Calu3 (cell line): ENCODE measurements around the gene COG1. TPM values are rescaled to one million over a fixed set of nuclear protein-coding genes. Genes with fewer than 3 reads are reported as not detected.
A peak's percentile ranks its signal among the peaks of the same experiment; 100 is the strongest.

Experiments
- BruUV-seq: library from RNA; stranded (reverse); fragments of 400-500 nt; replicated peaks from 2 replicates; lab custom pipeline; 2021; lab: Mats Ljungman, UMichigan
- CTCF ChIA-PET: fragments of 300-600 bp; sonication (Branson Sonifier 250); formaldehyde crosslinking; loops from one replicate; lab custom pipeline; 2022; ENCODE audit warnings: antibody characterized with exemption; lab: Charles Lee
- DNase-seq: peaks from one replicate; pipeline ENCODE4 v3.0.0; 2022
- H3K27ac Mint-ChIP-seq: one replicate; pipeline ENCODE4 v1.8.0; 2022; ENCODE audit warnings: mixed read lengths; ENCODE audit not compliant: unreplicated experiment
- H3K27me3 Mint-ChIP-seq: one replicate; pipeline ENCODE4 v1.8.0; 2022; ENCODE audit warnings: mixed read lengths; ENCODE audit not compliant: unreplicated experiment
- H3K36me3 Mint-ChIP-seq: one replicate; pipeline ENCODE4 v1.8.0; 2022; ENCODE audit warnings: mild to moderate bottlenecking, moderate library complexity, mixed read lengths; ENCODE audit not compliant: insufficient read depth, unreplicated experiment
- H3K4me1 Mint-ChIP-seq: one replicate; pipeline ENCODE4 v1.8.0; 2022; ENCODE audit warnings: mild to moderate bottlenecking, low read depth, mixed read lengths; ENCODE audit not compliant: unreplicated experiment
- H3K4me3 Mint-ChIP-seq: one replicate; pipeline ENCODE4 v1.8.0; 2022; ENCODE audit warnings: mild to moderate bottlenecking, low read depth, moderate library complexity, mixed read lengths; ENCODE audit not compliant: unreplicated experiment
- H3K9me3 Mint-ChIP-seq: one replicate; pipeline ENCODE4 v1.8.0; 2022; ENCODE audit warnings: low read depth, mixed read lengths; ENCODE audit not compliant: unreplicated experiment
- CTCF ChIP-seq: fragments of 200-600 bp; IDR thresholded peaks from one replicate; pipeline ENCODE4 v1.8.0; 2022; ENCODE audit warnings: antibody characterized with exemption; ENCODE audit not compliant: unreplicated experiment
- intact Hi-C: fragments of 100-400 bp; cut with micrococcal nuclease; formaldehyde crosslinking; loops from one replicate; pipeline ENCODE4 v1.10.0; 2022; ENCODE audit not compliant: unreplicated experiment
- total RNA-seq: library from RNA; stranded (reverse); gene quantifications from 2 replicates; pipeline ENCODE4 v1.2.3, GENCODE V29; 2022

The COG1 gene
- total RNA-seq, 1 experiment from 2014 or later: 37.7 TPM

DNA sequence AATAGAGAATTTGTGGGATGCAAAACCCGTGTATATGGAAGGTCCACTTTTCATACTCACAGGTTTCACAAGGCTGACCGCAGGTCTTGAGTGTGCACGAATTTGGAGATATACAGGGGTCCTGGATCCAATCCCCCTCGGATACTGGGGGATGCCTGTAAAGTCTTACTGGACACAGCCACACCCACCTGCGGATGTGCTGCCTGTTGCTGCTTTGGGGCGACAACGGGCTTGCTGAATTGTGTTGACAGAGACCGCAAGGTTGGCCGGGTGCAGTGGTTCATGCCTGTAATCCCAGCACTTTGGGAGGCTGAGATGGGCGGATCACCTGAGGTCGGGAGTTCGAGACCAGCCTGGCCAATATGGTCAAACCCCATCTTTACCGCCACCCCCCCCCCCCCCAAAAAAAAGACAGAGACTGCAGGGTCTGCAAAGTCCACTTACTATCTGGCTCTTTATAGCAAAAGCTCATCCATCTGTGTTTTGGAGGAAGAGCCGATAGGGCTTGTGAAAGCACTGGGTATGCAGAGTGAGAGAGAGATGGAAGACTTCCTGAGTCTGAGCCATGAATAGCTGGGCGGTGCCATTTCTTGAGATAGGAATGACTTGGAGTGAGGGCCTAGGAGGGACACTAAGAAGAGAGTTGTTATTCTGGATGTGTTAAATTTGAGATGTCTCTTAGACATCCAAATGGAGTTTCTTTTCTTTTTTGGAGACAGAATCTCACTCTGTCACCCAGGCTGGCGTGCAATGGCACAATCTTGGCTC is 6.4 kb upstream of the COG1 start:
- no peak for TF ChIP-seq CTCF
- H3K27me3 Mint-ChIP-seq: no peaks in the 10 kb centered on the region
- BruUV-seq: no TSS peak
- no peaks in the 10 kb centered on the region for H3K4me1 Mint-ChIP-seq
- H3K27ac Mint-ChIP-seq: no peak overlapping the region
- H3K4me3 Mint-ChIP-seq: no peak overlapping the region
- CTCF ChIA-PET: no interaction called here
- DNase-seq: no peak
- H3K36me3 Mint-ChIP-seq: peaks cover 3% of the 10 kb centered on the region
- no peaks in the 10 kb centered on the region for H3K9me3 Mint-ChIP-seq
- intact Hi-C loops: no loop called here

DNA sequence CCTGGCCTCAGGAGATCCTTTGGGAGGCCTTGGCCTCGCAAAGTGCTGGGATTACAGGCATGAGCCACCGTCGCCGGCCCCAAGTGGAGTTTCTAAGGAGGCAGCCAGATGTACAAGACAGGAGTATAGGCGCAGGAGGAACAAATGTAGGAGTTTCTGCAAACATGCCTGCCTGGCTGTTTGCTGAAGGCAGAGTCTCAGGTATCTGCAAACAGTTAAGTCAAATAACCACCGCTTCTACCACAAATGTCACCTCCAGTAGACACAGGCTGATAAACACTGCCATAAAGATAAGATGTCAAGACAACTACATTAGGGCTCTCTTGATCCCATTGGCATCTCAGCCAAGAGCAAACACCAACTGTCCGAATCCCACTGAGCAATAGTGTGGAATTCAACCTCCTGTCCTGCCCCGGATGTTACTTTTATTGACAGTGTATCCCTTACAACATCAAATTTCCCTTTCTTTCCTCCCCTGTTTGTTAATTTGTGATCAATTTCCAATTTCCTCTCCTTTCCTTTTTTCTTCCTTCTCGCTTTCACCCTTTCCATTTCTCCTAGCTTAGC is 5.6 kb upstream of the COG1 start:
- DNase-seq: no peak
- CTCF ChIA-PET: interaction anchor here (0.6 kb wide), 1 partner anchor 30 kb away, joined by 4 read pairs; no protein-coding TSS in a partner anchor
- peaks cover 11% of the 10 kb centered on the region for H3K36me3 Mint-ChIP-seq
- H3K9me3 Mint-ChIP-seq: no peaks in the 10 kb centered on the region
- H3K4me3 Mint-ChIP-seq: no peak overlapping the region
- H3K27me3 Mint-ChIP-seq: no peaks in the 10 kb centered on the region
- H3K4me1 Mint-ChIP-seq: no peaks in the 10 kb centered on the region
- H3K27ac Mint-ChIP-seq: no peak overlapping the region
- no TSS peak for BruUV-seq
- intact Hi-C loops: no loop called here
- TF ChIP-seq CTCF: no peak

- Mint-ChIP-seq H3K9me3 (no peaks in the 10 kb centered on the region), H3K27me3 (no peaks in the 10 kb centered on the region), H3K27ac (no peak overlapping the region), H3K36me3 (peaks cover 19% of the 10 kb centered on the region), H3K4me1 (no peaks in the 10 kb centered on the region), H3K4me3 (no peak overlapping the region)
- intact Hi-C loops: no loop called here
- TF ChIP-seq CTCF: no peak
- BruUV-seq: no TSS peak
- CTCF ChIA-PET: no interaction called here
- DNase-seq: no peak
Observed at GRCh38 chr17:73188011-73188410, 4.8 kb upstream of the COG1 start.

DNA sequence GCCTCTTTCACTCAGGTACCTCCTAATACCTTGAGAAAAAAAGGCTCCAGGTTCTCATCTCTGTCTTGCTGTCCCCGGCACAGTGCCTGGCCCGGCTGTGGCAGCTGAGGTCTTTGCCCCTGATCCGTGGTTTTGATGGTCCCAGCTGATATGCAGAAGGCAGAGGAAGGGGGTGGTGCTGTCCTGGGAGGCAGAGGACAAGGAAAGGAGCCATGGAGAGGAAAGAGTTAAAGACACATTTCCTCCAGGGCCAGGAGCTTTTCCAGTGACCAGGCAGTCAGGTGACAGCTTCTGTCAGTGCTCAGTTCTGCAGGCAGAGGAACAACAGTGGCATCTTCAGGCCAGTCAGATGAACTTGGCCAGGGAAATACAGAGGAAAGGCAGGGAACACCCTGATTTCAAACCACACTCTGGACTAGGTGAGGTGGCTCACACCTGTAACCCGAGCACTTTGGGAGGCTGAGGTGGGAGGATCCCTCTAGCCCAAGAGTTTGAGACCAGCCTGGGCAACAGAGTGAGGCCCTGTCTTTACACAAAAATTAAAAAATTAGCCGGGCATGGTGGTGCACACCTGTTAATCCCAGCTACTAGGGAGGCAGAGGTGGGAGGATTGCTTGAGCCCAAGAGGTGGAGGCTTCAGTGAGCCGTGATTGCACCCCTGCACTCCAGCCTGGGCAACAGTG is 3.3 kb upstream of the COG1 start:
- Mint-ChIP-seq H3K27me3 (no peaks in the 10 kb centered on the region), H3K27ac (no peak overlapping the region), H3K4me1 (peaks cover 7% of the 10 kb centered on the region), H3K9me3 (no peaks in the 10 kb centered on the region), H3K4me3 (no peak overlapping the region), H3K36me3 (peaks cover 30% of the 10 kb centered on the region)
- DNase-seq: peak; percentile 45
- CTCF ChIA-PET: interaction anchor here (1.2 to 2.2 kb wide), 2 partner anchors 203 to 463 kb away, joined by 3 to 41 read pairs; no protein-coding TSS in a partner anchor
- no TSS peak for BruUV-seq
- intact Hi-C loops: loop anchor here (1.0 to 2.0 kb wide), 2 partner anchors 181 to 462 kb away; no protein-coding TSS in a partner anchor
- TF ChIP-seq CTCF: no peak
